OCI-LY3 (cell line): ENCODE results near the gene CDH4.

Source experiments
- CTCF ChIP-seq: fragments of 200-600, 300-600 bp; sonication (generic); IDR thresholded peaks from 2 replicates; pipeline ENCODE4 v1.5.1; 2014; ENCODE audit warnings: antibody characterized with exemption, low read length, low read depth
- EZH2phosphoT487 ChIP-seq: fragments of 200-600 bp; shearing (Covaris generic); IDR thresholded peaks from 2 replicates; pipeline ENCODE4 v1.6.1; 2018; ENCODE audit warnings: antibody characterized with exemption, mixed run types, low read depth

- TF ChIP-seq CTCF (no peak), EZH2phosphoT487 (no peak)
Measured at GRCh38 chr20:61435184-61435822, 183.2 kb downstream of the CDH4 start.
